ENCODE data around the gene ACD.

- TF ChIP-seq CTCF (IDR thresholded peaks at IDR 0.05) (no peak), POLR2A (IDR thresholded peaks at IDR 0.05) (no peak)
Measured at GRCh38 chr16:67699265-67699664, 39.2 kb upstream of the ACD start.
